Chondrocyte (in vitro differentiated cells): ENCODE measurements around the gene ADSS1. TPM values are rescaled to one million over a fixed set of nuclear protein-coding genes. Genes with fewer than 3 reads are reported as not detected.

Experiments used
- DNase-seq: peaks from one replicate; pipeline ENCODE4 v3.0.0; 2021; ENCODE audit warnings: mixed read lengths, low spot score
- H3K27ac Mint-ChIP-seq: one replicate; pipeline ENCODE4 v1.8.0; 2021; ENCODE audit warnings: mild to moderate bottlenecking, moderate library complexity, mixed read lengths; ENCODE audit not compliant: unreplicated experiment
- H3K27me3 Mint-ChIP-seq: 2 replicates; pipeline ENCODE4 v1.8.0; 2021; ENCODE audit warnings: low read depth, mixed read lengths
- H3K36me3 Mint-ChIP-seq: 2 replicates; pipeline ENCODE4 v1.8.0; 2021; ENCODE audit warnings: low read depth, mixed read lengths
- H3K4me1 Mint-ChIP-seq: 2 replicates; pipeline ENCODE4 v1.8.0; 2021; ENCODE audit warnings: low read depth, mild to moderate bottlenecking, mixed read lengths
- H3K4me3 Mint-ChIP-seq: one replicate; pipeline ENCODE4 v1.8.0; 2021; ENCODE audit warnings: mild to moderate bottlenecking, moderate library complexity, mixed read lengths; ENCODE audit not compliant: unreplicated experiment
- H3K9me3 Mint-ChIP-seq: 2 replicates; pipeline ENCODE4 v1.8.0; 2021; ENCODE audit warnings: low read depth, mixed read lengths
- CTCF ChIP-seq: fragments of 200-600 bp; sonication (generic); IDR thresholded peaks from 2 replicates; pipeline ENCODE4 v1.5.0; 2021; ENCODE audit warnings: antibody characterized with exemption, mild to moderate bottlenecking, moderate library complexity
- total RNA-seq: library from RNA; stranded (reverse); gene quantifications from 3 replicates; pipeline ENCODE4 v1.2.1, GENCODE V29; 2021

Gene ADSS1
- total RNA-seq, 1 donor from 2014 or later = 7.1 TPM

GRCh38 chr14:104702106-104702505 lies 21.9 kb upstream of the ADSS1 start:
- Mint-ChIP-seq H3K27ac (no peak overlapping the region), H3K36me3 (peaks cover 9% of the 10 kb centered on the region), H3K4me3 (no peak overlapping the region), H3K9me3 (no peaks in the 10 kb centered on the region), H3K4me1 (peaks cover 20% of the 10 kb centered on the region), H3K27me3 (no peaks in the 10 kb centered on the region)
- DNase-seq = no peak
- no peak for TF ChIP-seq CTCF

GRCh38 chr14:104702673-104703072 lies 21.4 kb upstream of the ADSS1 start:
- Mint-ChIP-seq H3K36me3 (peaks cover 9% of the 10 kb centered on the region), H3K4me1 (peaks cover 18% of the 10 kb centered on the region), H3K27me3 (no peaks in the 10 kb centered on the region), H3K4me3 (no peak overlapping the region), H3K9me3 (no peaks in the 10 kb centered on the region), H3K27ac (no peak overlapping the region)
- no peak for DNase-seq
- no peak for TF ChIP-seq CTCF

GRCh38 chr14:104703269-104703668 lies 20.8 kb upstream of the ADSS1 start:
- no peak for DNase-seq
- Mint-ChIP-seq H3K27ac (no peak overlapping the region), H3K27me3 (no peaks in the 10 kb centered on the region), H3K9me3 (no peaks in the 10 kb centered on the region), H3K4me1 (peaks cover 12% of the 10 kb centered on the region), H3K36me3 (peaks cover 9% of the 10 kb centered on the region), H3K4me3 (no peak overlapping the region)
- TF ChIP-seq CTCF = no peak

- Mint-ChIP-seq H3K27me3 (no peaks in the 10 kb centered on the region), H3K36me3 (peaks cover 9% of the 10 kb centered on the region), H3K9me3 (no peaks in the 10 kb centered on the region), H3K27ac (no peak overlapping the region), H3K4me1 (peaks cover 5% of the 10 kb centered on the region), H3K4me3 (no peak overlapping the region)
- TF ChIP-seq CTCF = no peak
- no peak for DNase-seq
Measured at GRCh38 chr14:104704252-104704651, 19.8 kb upstream of the ADSS1 start.

GRCh38 chr14:104705340-104706047 lies 18.5 kb upstream of the ADSS1 start:
- no peaks in the 10 kb centered on the region for H3K27me3 Mint-ChIP-seq
- H3K9me3 Mint-ChIP-seq = no peaks in the 10 kb centered on the region
- no peak for TF ChIP-seq CTCF
- no peak for DNase-seq
- H3K4me3 Mint-ChIP-seq = no peak overlapping the region
- peaks cover 13% of the 10 kb centered on the region for H3K36me3 Mint-ChIP-seq
- H3K27ac Mint-ChIP-seq = no peak overlapping the region
- H3K4me1 Mint-ChIP-seq = peaks cover 5% of the 10 kb centered on the region
